ENCODE measurements around the gene ATXN10.

The ATXN10 gene

GRCh38 chr22:45833613-45834012 is 162.0 kb downstream of the ATXN10 start:
- no peak for DNase-seq

- no peak for DNase-seq
These were observed 162.6 kb downstream of the ATXN10 start for GRCh38 chr22:45834241-45834640.

- DNase-seq = no peak
These were observed 163.2 kb downstream of the ATXN10 start for GRCh38 chr22:45834795-45835194.

GRCh38 chr22:45836418-45837169 is 165.0 kb downstream of the ATXN10 start:
- DNase-seq = no peak

- DNase-seq = no peak
These were observed 165.9 kb downstream of the ATXN10 start for GRCh38 chr22:45837508-45837907.

DNA sequence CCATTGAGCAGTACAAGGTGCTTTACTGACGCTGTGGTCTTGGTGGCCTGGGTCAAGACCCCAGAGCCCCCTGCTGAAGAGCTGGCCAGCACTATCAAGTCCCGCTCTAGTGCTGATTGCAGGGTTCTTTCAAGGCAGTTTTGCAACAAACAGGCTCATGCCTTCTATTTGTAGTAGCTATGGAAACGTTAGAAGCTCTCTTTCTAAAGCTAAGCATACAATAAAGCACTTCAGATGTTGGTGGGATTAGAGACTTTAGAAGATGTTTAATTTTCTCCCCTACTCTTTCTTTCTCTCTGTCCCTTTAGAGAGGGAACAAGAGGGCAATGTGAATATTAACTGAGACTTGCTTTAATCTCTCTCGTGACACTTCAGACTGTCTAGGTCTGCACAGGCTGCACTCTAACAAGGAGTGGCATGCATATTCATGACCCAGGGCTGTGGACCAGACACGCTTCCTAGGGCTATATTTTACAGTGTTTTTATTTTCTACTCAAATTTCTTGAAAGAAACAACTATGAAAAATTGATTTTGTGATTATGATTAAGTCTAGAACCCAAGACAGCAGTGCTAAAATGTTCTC is 166.8 kb downstream of the ATXN10 start:
- DNase-seq = no peak

DNA sequence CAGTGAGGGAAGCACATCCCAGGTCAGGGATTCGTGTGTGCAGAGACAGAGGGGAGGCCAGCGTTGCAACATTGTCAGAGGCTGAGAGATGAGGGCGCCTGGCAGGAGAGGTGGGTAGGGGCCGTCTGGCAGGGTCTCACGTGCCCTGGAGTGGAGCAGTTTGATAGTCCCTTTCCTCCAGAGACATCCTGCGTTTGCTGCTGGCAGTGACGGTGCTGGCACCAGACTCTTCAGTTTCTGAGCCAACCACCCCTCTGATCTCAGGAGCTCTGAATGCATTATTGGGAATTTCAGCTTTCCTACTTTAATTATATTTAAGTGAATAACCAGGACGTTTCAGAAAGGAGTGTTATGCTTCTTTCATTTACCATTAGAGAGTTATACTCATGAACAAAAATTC is 168.8 kb downstream of the ATXN10 start:
- DNase-seq = no peak

DNA sequence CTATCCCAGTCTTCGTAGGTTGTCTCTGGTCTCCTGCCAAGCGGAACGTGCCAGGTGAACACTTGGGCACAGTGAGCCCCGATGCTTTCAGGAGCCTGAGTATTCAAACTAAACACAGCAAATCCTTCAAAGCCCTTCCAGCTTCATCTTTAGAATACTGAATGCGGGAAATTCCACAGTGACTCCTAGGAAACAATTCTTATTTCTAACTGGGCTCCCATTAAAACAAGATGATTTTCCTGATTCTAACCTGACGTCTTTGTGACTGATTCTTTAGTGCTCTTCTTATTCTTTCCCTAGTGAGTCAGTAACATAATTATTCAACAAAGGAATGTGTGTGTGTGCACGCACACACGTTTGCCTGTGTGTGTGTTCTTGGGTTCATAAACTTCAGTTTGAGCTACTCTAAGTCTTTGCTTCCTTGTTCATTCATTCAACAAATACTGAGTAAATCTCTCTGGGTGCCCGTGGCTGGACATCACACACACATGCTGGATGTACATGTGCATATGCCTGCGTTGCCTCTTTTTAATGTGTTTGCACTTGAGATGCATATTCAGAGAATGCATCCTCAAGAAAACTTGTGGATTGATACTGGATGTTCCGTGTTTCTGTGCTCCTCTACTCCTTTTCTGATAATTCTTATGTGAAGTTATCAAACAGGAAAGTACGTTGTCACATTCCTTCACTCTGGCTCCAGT is 170.8 kb downstream of the ATXN10 start:
- DNase-seq = no peak

DNA sequence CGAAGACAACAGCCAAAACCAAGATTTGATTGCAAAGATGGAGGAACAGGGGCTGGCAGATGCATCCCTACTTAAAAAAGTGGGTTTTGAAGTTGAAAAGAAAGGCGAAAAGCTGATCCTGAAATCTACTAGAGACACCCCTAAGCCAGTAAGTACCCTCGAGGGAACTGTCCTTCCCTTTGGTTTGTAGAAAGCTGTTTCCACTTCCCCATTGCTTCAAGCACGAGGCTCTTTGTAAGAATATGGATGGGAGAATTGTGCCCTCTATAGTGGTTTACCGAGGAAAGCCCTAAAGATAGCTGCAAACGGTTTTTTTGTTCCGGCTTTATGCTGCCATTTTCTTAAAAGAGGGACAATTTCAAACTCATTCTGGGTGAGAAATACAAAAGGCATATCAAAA is 171.4 kb downstream of the ATXN10 start:
- no peak for DNase-seq

DNA sequence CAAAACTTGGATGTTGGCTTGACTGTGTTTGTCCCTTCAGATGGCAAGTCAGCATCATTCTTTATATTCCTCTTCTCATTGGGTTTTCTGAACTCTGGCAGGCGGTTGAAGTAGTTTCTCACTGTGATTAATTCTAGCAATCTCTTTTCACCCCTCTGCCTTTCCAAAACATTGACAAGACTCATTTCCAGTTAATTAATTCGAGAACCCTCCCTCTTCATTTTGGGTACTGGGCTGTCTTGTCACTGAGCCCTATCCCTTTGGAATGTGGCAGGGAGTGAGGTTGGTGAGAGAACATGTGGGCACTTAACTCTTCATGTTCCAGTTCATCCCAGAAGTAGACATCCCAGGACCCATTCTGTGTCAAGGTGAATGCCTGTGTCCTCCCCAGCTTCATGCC is 172.4 kb downstream of the ATXN10 start:
- no peak for DNase-seq

- no peak for DNase-seq
These were observed 173.4 kb downstream of the ATXN10 start for GRCh38 chr22:45845076-45845487.

GRCh38 chr22:45846952-45847351 is 175.3 kb downstream of the ATXN10 start:
- no peak for DNase-seq

- no peak for DNase-seq
These were observed 177.3 kb downstream of the ATXN10 start for GRCh38 chr22:45848904-45849303.

DNA sequence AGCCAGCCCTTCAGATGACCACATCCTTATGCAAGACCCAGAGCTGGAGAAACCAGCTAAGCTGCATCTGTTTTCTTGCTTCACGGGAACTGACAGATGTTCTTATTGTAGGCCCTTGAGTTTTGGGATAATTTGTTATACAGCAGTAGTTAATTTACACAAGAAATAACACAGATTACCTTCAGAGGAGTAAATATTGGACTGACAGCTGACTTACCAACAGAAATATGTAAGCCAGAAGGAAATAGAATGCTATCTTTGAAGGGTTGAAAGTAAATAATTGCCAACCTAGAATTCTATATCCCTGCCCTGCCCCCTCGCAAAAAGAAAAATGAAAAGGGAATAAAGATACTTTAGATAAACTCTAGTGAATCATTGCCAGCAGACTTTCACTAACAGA is 181.2 kb downstream of the ATXN10 start:
- no peak for DNase-seq

DNA sequence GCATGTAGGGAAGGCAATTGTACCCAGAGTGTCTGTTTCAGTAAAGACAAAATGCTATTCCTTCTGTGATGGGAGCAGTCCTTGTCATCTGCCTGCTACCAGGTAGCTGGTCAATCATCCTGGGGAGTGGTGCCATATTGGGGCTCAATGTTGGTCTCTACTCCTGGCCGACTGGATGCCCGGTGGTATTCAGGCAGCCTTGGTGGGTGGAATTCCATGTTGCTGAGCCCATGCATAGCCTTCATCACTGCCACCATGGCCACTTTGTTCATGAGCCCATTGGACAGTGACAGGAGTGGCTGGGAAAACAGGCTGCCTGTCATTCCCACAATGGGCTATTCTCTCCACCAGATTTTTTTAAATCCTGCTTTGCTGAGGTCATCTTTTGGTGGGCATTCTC is 184.3 kb downstream of the ATXN10 start:
- DNase-seq = no peak

DNA sequence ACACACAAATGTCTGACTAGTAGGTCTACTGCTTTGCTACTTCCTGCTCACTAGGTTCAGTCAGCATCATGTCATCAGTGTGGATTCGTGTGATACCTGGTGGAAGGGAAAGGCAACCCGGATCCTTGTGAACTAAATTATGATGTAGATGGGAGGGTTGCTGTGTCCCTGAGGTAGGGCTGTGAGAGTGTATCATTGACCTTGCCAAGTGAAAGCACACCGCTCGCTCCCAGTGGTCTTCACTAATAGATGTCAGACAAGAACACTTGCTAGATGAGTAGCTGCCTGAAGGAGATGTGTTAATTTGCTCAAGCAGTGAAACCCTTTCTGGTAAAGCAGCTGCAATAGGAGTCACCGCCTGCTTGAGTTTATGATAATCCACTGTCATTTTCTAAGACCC is 185.9 kb downstream of the ATXN10 start:
- DNase-seq = no peak

GRCh38 chr22:45859231-45860161 is 187.9 kb downstream of the ATXN10 start:
- no peak for DNase-seq

DNA sequence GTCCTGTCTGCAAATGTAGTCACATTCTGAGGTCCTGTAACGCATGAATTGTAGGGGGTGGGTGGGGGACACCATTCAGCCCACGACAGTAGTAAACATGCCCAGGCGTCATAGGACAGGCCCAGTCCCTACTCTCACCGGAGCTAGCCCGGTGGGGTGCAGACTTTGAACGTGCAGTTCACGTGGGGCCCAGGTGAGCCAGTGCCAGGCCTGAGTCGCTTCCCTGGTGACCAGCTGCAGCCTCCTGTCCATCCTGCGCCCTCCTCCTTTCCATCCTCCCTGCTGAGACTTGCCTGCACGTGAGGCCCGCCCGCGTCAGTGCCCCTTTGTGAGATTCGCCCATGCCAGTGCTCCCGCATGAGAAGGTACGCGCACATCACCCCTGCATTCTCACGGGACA is 188.6 kb downstream of the ATXN10 start:
- no peak for DNase-seq

DNA sequence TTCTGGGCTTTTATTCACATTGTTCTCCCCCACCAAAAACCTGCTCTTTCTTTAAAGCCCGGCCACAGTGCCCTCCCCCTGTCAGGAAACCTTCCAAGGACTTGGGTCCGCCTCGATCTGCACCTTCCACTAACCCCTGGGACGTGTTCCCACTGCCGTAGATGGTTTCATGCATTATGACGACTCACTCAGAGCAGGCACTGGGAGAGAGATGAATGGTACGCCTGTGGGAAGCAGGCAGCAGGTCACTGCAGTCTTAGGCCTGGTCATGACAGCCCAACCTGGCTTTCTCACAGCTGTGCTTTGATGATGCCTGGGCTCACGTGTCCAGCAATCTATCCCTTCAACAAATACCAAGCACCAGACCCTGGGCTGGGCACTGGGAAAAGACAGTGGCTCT is 189.6 kb downstream of the ATXN10 start:
- DNase-seq = no peak

- DNase-seq = peak; percentile 82
These were observed 192.5 kb downstream of the ATXN10 start for GRCh38 chr22:45863981-45864751.

GRCh38 chr22:45864959-45865476 is 193.4 kb downstream of the ATXN10 start:
- no peak for DNase-seq

- no peak for DNase-seq
These were observed 194.0 kb downstream of the ATXN10 start for GRCh38 chr22:45865561-45866125.
